Suprapubic skin (tissue), 3 donors: Measurements from ENCODE around the gene GPR108.

Experiments
- CTCF ChIP-seq, 2 donors: fragments of 200-600 bp in 1 of 2; fragments of 450-650 bp in 1 of 2; sonication (generic) in 1 of 2; IDR thresholded peaks; one replicate each; pipeline ENCODE4 v1.5.1; 2016 to 2019; ENCODE audit warnings: antibody characterized with exemption in 2 of 2, mild to moderate bottlenecking in 1 of 2, moderate library complexity in 1 of 2
- EP300 ChIP-seq: sonication (generic); formaldehyde crosslinking; IDR thresholded peaks from one replicate; pipeline ENCODE4 v1.6.1; 2017; ENCODE audit warnings: antibody characterized with exemption
- POLR2A ChIP-seq, 2 donors: fragments of 450-650 bp; IDR thresholded peaks; one replicate each; pipeline ENCODE4 v1.6.1; 2017; ENCODE audit warnings: antibody characterized with exemption in 2 of 2, mild to moderate bottlenecking in 2 of 2, moderate library complexity in 2 of 2

GRCh38 chr19:6680141-6680540 is 57.2 kb downstream of the GPR108 start:
- TF ChIP-seq EP300 (no peak), CTCF (IDR thresholded peaks at IDR 0.05) (no peak), POLR2A (IDR thresholded peaks at IDR 0.05) (no peak)
